Right lobe of liver (tissue), 6 donors: ENCODE measurements around the gene SMOC1. TPM values are rescaled to one million over a fixed set of nuclear protein-coding genes. Genes with fewer than 3 reads are reported as not detected.

ENCODE experiments used
- ATAC-seq, 4 donors: fragments of 200-7000 bp; cut with Tn5 transposase; one replicate each; pipeline ENCODE4 v1.9.1; 2020; ENCODE audit warnings: mild to moderate bottlenecking in 4 of 4, moderate library complexity in 4 of 4
- DNase-seq, 3 donors: peaks; one replicate each; pipeline ENCODE4 v3.0.0-alpha.2; 2020
- H3K27ac ChIP-seq, 3 donors: fragments of 200-600 bp; one replicate each; pipeline ENCODE4 v1.8.0; 2022
- H3K27me3 ChIP-seq, 2 donors: fragments of 200-600 bp; one replicate each; pipeline ENCODE4 v1.8.0; 2022
- H3K36me3 ChIP-seq, 4 donors: fragments of 200-600 bp; sonication (generic) in 1 of 4; one replicate each; pipeline versions ENCODE4 v1.5.1 to v1.8.0; 2017 to 2022; ENCODE audit warnings: control low read depth in 1 of 4
- H3K4me1 ChIP-seq, 4 donors: fragments of 200-600 bp; sonication (generic) in 1 of 4; one replicate each; pipeline versions ENCODE4 v1.5.1 to v1.8.0; 2017 to 2022; ENCODE audit warnings: control low read depth in 1 of 4
- H3K4me3 ChIP-seq, 3 donors: fragments of 200-600 bp; one replicate each; pipeline ENCODE4 v1.8.0; 2022
- H3K9me3 ChIP-seq, 4 donors: fragments of 200-600 bp; sonication (generic) in 1 of 4; one replicate each; pipeline versions ENCODE4 v1.5.1 to v1.8.0; 2017 to 2022; ENCODE audit warnings: control low read depth in 1 of 4
- POLR2A ChIP-seq: fragments of 450-650 bp; IDR thresholded peaks from one replicate; pipeline ENCODE4 v1.6.1; 2017; ENCODE audit warnings: antibody characterized with exemption, mild to moderate bottlenecking
- WGBS: methylation state at CpG from one replicate; pipeline ENCODE4 v1.1.6; 2018; ENCODE audit warnings: low coverage, low lambda C conversion rate; ENCODE audit not compliant: insufficient coverage; ENCODE audit errors: missing lambda C conversion rate; 5-methylcytosine and 5-hydroxymethylcytosine counted together
- intact Hi-C, 2 donors: fragments of 100-400 bp; cut with DNase I; formaldehyde crosslinking; loops; one replicate each; pipeline versions ENCODE4 v1.11.2 to v1.14.1; 2022
- total RNA-seq, 6 experiments: library from RNA; depleted of rRNA in 2 of 6; stranded (reverse); fragments of >200 nt in 2 of 6; fragmentation: NEBNext Ultra II Directional in 3 of 6; extraction: Animal tissue kit (Norgen Biotek cat#: 25700) in 3 of 6; gene quantifications; one replicate each; pipeline versions ENCODE4 v1.1.0 to v1.2.4, GENCODE V29; 2016 to 2023
- TF ChIP-seq, protein P1 (sequence below), 4 donors: fragments of 200-600 bp in 3 of 4; fragments of 450-650 bp in 1 of 4; IDR thresholded peaks; one replicate each; pipeline versions ENCODE4 v1.5.1 to v1.8.0; 2016 to 2022; ENCODE audit warnings: antibody characterized with exemption in 4 of 4, mild to moderate bottlenecking in 2 of 4
- donor health status: DM: no; HTN: yes; CAD: no.
- donor health status: DM: no; HTN: no; CAD: no.
- donor health status: DM: no; HTN: no; CAD: no.
- donor health status: DM: no; HTN: yes; CAD: no.
- donor health status: DM: no; HTN: yes; CAD: no.

The SMOC1 gene
- total RNA-seq, 6 experiments from 2014 or later, result 22.3 to 88.5 (median 45.4) TPM

DNA sequence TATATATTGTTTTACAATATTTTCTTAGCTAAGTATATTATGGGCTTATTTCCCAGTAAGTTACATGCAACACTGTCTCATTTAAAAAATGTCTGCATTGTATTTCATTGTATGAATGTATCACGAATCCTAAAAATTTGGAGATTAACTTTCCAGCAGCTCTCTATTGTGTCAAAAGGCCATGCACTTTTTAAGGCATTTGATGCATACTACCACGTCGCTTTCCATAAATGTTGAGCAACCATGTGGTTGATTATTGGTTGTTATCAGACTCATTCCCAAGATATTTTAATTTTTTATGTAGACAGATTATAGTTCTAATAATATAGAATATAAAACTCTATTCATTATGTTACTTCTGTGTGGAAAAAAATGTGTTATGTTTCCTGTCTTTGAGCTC lies 79.9 kb downstream of the SMOC1 start:
- no peak overlapping the region for H3K4me3 ChIP-seq
- WGBS, result 94% methylated on average over 3 of the region's 3 CpGs

DNA sequence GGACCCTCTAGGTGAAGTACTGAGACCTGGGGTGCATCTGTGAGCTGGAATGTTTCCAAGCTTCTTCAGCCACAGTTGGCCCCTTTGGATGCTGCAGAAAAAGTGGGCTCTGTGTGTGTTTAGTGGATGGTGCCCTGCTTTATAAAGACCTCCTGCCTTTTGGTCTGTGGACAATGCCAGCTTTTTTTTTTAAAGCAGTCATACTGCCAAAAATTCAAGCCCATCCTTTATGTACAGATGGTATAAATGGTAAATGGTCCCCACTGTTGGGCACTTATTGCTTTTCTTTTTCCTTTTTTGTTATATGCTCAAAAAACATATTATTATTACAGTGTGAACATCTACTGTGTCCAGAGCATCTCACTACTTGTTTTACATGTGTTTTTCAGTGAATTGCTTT lies 81.1 kb downstream of the SMOC1 start:
- no peaks in the 10 kb centered on the region for H3K36me3 ChIP-seq
- intact Hi-C loops, result no loop called here
- ATAC-seq (no peak), DNase-seq (no peak)
- no peaks in the 10 kb centered on the region for H3K27me3 ChIP-seq
- no peaks in the 10 kb centered on the region for H3K9me3 ChIP-seq
- no peak for TF ChIP-seq POLR2A
- TF ChIP-seq, protein P1, sequence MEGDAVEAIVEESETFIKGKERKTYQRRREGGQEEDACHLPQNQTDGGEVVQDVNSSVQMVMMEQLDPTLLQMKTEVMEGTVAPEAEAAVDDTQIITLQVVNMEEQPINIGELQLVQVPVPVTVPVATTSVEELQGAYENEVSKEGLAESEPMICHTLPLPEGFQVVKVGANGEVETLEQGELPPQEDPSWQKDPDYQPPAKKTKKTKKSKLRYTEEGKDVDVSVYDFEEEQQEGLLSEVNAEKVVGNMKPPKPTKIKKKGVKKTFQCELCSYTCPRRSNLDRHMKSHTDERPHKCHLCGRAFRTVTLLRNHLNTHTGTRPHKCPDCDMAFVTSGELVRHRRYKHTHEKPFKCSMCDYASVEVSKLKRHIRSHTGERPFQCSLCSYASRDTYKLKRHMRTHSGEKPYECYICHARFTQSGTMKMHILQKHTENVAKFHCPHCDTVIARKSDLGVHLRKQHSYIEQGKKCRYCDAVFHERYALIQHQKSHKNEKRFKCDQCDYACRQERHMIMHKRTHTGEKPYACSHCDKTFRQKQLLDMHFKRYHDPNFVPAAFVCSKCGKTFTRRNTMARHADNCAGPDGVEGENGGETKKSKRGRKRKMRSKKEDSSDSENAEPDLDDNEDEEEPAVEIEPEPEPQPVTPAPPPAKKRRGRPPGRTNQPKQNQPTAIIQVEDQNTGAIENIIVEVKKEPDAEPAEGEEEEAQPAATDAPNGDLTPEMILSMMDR (IDR thresholded peaks at IDR 0.05), result no peak
- H3K4me1 ChIP-seq, result no peaks in the 10 kb centered on the region
- H3K27ac ChIP-seq, result no peak overlapping the region
- H3K4me3 ChIP-seq, result no peak overlapping the region

More for the DNA sequence above, 79.9 kb downstream of the SMOC1 start:
- Histone ChIP-seq H3K4me1 (no peaks in the 10 kb centered on the region), H3K9me3 (no peaks in the 10 kb centered on the region), H3K27me3 (no peaks in the 10 kb centered on the region), H3K27ac (no peak overlapping the region), H3K36me3 (no peaks in the 10 kb centered on the region)
- intact Hi-C loops, result no loop called here
- ATAC-seq, result no peak
- DNase-seq, result no peak
- TF ChIP-seq, protein P1 (IDR thresholded peaks at IDR 0.05), result no peak
- no peak for TF ChIP-seq POLR2A

DNA sequence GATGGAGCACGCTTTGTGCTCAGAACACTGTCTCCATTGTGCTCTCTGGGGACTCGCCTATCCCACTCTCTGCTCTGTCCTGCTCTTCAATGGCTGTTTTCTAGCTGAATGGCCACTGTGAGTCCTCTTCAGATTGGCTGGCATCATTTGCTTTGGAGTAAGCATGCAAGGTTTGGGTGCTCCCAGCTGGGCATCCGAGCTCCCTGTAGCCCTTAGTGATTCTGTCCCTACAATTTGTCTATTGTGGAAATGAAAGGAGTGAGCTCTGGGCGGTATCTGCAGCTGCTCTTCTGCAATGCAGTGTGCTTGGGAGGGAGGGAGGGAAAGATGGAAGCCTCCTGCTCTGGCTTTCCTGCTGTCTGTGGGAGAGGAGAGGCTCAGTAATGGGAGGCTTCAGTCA lies 84.8 kb downstream of the SMOC1 start:
- Histone ChIP-seq H3K9me3 (no peaks in the 10 kb centered on the region), H3K27ac (no peak overlapping the region), H3K4me3 (no peak overlapping the region), H3K36me3 (peaks cover 0 to 5% (median 0%) of the 10 kb centered on the region in 4 donors), H3K27me3 (no peaks in the 10 kb centered on the region), H3K4me1 (no peaks in the 10 kb centered on the region)
- no peak for DNase-seq
- TF ChIP-seq POLR2A, result no peak
- TF ChIP-seq, protein P1 (IDR thresholded peaks at IDR 0.05), result no peak
- 71% methylated on average over 2 of the region's 4 CpGs for WGBS
- intact Hi-C loops, result no loop called here
- no peak for ATAC-seq

DNA sequence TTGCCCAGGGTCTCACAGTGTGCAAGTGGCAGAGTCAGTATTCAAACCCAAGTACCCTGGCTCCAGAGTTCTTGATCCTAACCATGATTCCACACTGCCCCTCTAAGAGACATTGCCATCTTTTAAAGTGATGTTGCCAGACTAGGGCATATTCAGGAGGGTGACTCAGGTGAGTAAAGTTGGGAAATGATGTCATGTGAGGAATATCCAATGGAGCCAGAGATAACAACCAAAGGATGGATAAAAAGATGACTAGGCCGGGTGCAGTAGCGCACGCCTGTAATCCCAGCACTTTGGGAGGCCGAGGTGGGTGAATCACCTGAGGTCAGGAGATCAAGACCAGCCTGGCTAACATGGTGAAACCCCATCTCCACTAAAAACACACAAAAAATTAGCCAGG lies 85.6 kb downstream of the SMOC1 start:
- intact Hi-C loops, result no loop called here
- H3K9me3 ChIP-seq, result no peaks in the 10 kb centered on the region

DNA sequence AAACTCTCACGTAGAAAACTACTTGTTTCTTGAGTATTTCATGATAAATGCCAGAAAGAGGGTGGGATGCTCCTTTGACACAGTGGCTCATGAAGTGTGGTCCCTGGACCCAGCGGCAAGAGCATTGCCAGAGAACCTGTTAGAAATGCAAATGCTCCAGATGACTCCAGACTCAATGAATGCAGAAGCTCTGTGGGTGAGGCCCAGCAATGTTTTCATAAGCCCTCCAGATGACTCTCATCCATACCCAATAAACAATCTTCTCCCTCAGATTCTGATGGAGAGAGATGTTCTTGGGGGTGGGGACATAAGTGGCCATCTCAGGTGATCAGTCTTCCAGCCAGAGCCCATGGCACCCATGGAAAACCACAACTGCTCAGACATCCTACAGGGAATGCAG lies 88.9 kb downstream of the SMOC1 start:
- no peaks in the 10 kb centered on the region for H3K27me3 ChIP-seq
- WGBS, result 82% methylated on average over 1 of the region's 2 CpGs
- TF ChIP-seq POLR2A, result no peak
- ATAC-seq (no peak), DNase-seq (no peak)
- intact Hi-C loops, result no loop called here
- no peaks in the 10 kb centered on the region for H3K9me3 ChIP-seq
- H3K27ac ChIP-seq, result no peak overlapping the region
- H3K4me3 ChIP-seq, result no peak overlapping the region
- H3K36me3 ChIP-seq, result peaks cover 0 to 13% (median 0%) of the 10 kb centered on the region in 4 donors
- H3K4me1 ChIP-seq, result no peaks in the 10 kb centered on the region

More for the DNA sequence above, 85.6 kb downstream of the SMOC1 start:
- DNase-seq (no peak), ATAC-seq (no peak)
- 95% methylated on average over 4 of the region's 4 CpGs for WGBS
- Histone ChIP-seq H3K27me3 (no peaks in the 10 kb centered on the region), H3K27ac (no peak overlapping the region), H3K36me3 (peaks cover 0 to 5% (median 0%) of the 10 kb centered on the region in 4 donors), H3K4me3 (no peak overlapping the region), H3K4me1 (no peaks in the 10 kb centered on the region)
- no peak for TF ChIP-seq POLR2A

DNA sequence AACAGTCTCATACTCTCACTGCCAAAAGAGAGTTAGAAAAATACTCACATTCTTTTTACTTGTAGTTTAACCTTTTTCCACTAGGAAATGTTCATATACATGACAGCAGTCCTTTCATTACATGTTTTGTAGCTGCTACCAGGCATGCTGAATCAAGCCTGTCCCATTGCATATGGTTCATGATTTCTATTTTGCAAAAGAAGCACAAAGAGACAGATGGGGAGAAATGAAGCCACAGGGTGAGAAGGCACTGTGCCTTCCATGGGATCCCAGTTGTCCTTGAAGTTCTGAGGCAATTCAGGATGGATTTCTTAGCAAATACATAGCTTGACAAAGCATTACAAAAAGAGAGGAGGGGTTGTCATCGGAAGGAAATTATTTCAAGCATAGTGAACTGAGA lies 89.5 kb downstream of the SMOC1 start:
- Histone ChIP-seq H3K4me3 (no peak overlapping the region), H3K36me3 (peaks cover 0 to 13% (median 0%) of the 10 kb centered on the region in 4 donors), H3K9me3 (no peaks in the 10 kb centered on the region), H3K27ac (no peak overlapping the region), H3K27me3 (no peaks in the 10 kb centered on the region), H3K4me1 (no peaks in the 10 kb centered on the region)
- ATAC-seq (no peak), DNase-seq (no peak)
- TF ChIP-seq POLR2A, result no peak
- TF ChIP-seq, protein P1 (IDR thresholded peaks at IDR 0.05), result no peak
- 83% methylated on average over 1 of the region's 1 CpG for WGBS
- intact Hi-C loops, result no loop called here
